ENCODE results near the gene RPF1. TPM values are rescaled to one million over a fixed set of nuclear protein-coding genes. Genes with fewer than 3 reads are reported as not detected.

Gene RPF1
- total RNA-seq, 1 experiment from 2014 or later: 31.7 TPM

- TF ChIP-seq KAT7 (CRISPR knock-in tag; IDR thresholded peaks at IDR 0.05; ENCODE audit: borderline replicate concordance) (no peak), GRHL2 (CRISPR knock-in tag; IDR thresholded peaks at IDR 0.05; ENCODE audit: insufficient replicate concordance, severe bottlenecking) (no peak), GABPB1 (CRISPR knock-in tag; IDR thresholded peaks at IDR 0.05) (no peak), AR (CRISPR knock-in tag; IDR thresholded peaks at IDR 0.05) (no peak), ZNF317 (CRISPR knock-in tag; IDR thresholded peaks at IDR 0.05; ENCODE audit: borderline replicate concordance, low read depth) (no peak), ZNF232 (CRISPR knock-in tag; IDR thresholded peaks at IDR 0.05) (no peak), FOXK1 (CRISPR knock-in tag; IDR thresholded peaks at IDR 0.05) (no peak), TP53 (CRISPR knock-in tag; IDR thresholded peaks at IDR 0.05) (no peak)
Measured at GRCh38 chr1:84434801-84435549, 44.1 kb upstream of the RPF1 start (continued).

GRCh38 chr1:84436876-84437655 is 42.0 kb upstream of the RPF1 start:
- no peak overlapping the region for H3K4me3 Mint-ChIP-seq
- H3K4me1 Mint-ChIP-seq: no peaks in the 10 kb centered on the region; the same call in 1 of the 2 replicates
- H3K9me3 Mint-ChIP-seq: no peaks in the 10 kb centered on the region
- ChIA-PET POLR2A (no interaction called here), CTCF (interaction anchor here (0.6 to 1.5 kb wide), 5 partner anchors 120 to 505 kb away, joined by 3 to 4 read pairs (median 3); no protein-coding TSS in a partner anchor)
- DNase-seq (ENCODE audit: low spot score): no peak
- no peaks in the 10 kb centered on the region for H3K27me3 Mint-ChIP-seq (ENCODE audit: low read depth)
- no peaks in the 10 kb centered on the region for H3K36me3 Mint-ChIP-seq
- 0 out of 2 replicates have a peak overlapping the region, but pooled peaks have one; percentile 2 for H3K27ac Mint-ChIP-seq
- ATAC-seq: no peak
- TF ChIP-seq CREM (CRISPR knock-in tag; IDR thresholded peaks at IDR 0.05) (no peak), CDX4 (CRISPR knock-in tag; IDR thresholded peaks at IDR 0.05; ENCODE audit: borderline replicate concordance) (no peak), JUN (CRISPR knock-in tag; IDR thresholded peaks at IDR 0.05) (no peak), ATF1 (CRISPR knock-in tag; IDR thresholded peaks at IDR 0.05) (no peak), TP53 (CRISPR knock-in tag; IDR thresholded peaks at IDR 0.05) (no peak), FOXP1 (CRISPR knock-in tag; IDR thresholded peaks at IDR 0.05; ENCODE audit: borderline replicate concordance) (no peak), USF1 (CRISPR knock-in tag; IDR thresholded peaks at IDR 0.05) (no peak), ATF2 (CRISPR knock-in tag; IDR thresholded peaks at IDR 0.05; ENCODE audit: borderline replicate concordance, low read depth) (no peak), ZSCAN18 (CRISPR knock-in tag; IDR thresholded peaks at IDR 0.05) (no peak), ELF4 (CRISPR knock-in tag; IDR thresholded peaks at IDR 0.05; ENCODE audit: low read depth) (no peak), ERG (CRISPR knock-in tag; IDR thresholded peaks at IDR 0.05) (no peak), CTCF (IDR thresholded peaks at IDR 0.05) (no peak), ZNF425 (CRISPR knock-in tag; conservative IDR thresholded peaks at IDR 0.05) (no peak), NR2C2 (CRISPR knock-in tag; IDR thresholded peaks at IDR 0.05) (no peak)

All from WTC11 (cell line).